ENCODE data around the gene DDX4.
"Not testable (repeated sequence)": the region's sequence is repeated elsewhere in the genome, so short reads cannot be mapped to it uniquely, and the experiment has no call there.

DDX4 gene

DNA sequence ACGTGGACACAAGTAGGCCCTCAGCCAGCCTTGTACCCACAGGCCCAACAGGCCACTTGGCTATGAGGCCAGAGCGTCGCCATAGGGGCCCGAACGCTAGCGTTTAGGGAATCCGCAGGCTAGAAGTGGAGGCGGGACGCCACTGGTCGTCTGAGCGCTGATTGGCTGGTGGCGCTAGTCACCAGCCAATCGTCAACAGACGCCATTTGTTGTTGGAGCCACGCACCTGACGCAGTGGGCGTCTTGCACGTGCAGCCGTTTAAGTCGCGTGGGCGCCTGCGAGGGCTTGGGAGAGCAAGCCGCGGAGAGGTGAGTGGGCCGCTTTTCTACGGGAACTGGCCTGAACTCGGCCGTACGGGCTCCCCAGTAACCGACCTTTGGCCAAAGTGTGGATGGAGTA is at the start of gene DDX4:
TSS of gene DDX4 (plus strand) at position 269 of the 400 bp plus-strand sequence. CDS start 903 bp downstream, outside the sequence.
- no peak for DNase-seq (ENCODE audit: low spot score)

DNA sequence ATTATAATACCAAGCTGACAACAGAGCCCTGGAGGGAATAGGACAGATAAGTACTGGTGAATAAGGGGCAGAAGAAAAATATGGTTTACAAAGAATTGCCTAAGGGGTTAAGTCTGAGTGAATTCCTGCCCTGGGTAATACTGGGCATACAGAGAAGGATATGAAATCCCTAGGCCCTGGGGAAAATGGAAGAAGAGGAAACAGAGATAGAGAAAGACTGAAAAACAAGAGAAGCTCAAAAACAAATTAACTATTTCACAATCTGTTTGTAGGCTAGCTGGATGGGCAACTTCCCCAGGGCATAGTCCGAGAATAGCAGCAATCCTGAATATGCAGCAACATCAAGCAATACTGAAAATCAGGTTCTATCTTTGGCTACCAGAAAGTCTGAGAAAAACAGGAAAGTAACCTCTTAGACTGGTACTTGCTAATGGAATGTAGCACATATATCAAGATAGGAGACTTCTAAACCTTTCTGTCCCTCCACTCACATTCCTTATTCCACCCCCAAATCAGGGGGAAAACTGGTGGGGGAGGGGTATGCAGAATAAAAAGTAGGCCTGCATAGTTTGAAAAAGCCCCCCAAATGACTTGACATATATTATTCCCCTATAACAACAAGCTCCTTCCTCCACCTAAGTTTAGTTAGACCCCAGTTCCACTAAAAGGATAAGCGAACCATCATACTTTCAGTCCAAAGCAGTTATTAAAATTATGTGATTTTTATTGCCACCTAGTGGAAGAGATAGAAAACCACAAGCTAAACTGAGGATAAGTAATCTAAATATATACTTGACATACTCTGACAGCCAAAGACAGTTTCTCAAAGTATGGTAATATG is 46.4 kb upstream of the DDX4 start:
- DNase-seq (ENCODE audit: low spot score) = peak; percentile 58

- no peak for DNase-seq (ENCODE audit: low spot score)
These were observed 45.8 kb upstream of the DDX4 start for GRCh38 chr5:55692106-55692417.

DNA sequence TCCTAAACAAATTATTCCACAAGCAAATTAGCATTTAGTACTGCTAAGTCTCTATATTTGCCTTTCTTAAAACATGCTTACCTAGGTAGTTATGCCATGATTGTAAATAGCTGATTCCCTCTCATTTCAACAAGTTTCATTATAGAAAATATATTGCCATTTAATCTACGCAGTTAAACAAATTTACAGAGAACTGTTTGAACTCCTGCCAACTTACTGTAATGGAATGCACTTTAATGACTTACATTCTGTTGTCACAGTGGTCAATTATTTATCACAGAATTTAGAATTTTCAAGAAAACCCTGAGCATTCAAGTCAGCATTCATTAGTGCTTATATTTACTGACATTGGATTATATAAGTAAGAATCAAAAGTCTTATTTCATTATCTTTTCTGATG is 45.4 kb upstream of the DDX4 start:
- DNase-seq (ENCODE audit: low spot score) = no peak

- DNase-seq (ENCODE audit: low spot score) = no peak
These were observed 43.6 kb upstream of the DDX4 start for GRCh38 chr5:55694152-55694830.

GRCh38 chr5:55696704-55697103 is 41.2 kb upstream of the DDX4 start:
- DNase-seq (ENCODE audit: low spot score) = not testable (repeated sequence)

- DNase-seq (ENCODE audit: low spot score) = no peak
These were observed 38.7 kb upstream of the DDX4 start for GRCh38 chr5:55699041-55699688.

GRCh38 chr5:55700745-55701144 is 37.1 kb upstream of the DDX4 start:
- no peak for DNase-seq (ENCODE audit: low spot score)

DNA sequence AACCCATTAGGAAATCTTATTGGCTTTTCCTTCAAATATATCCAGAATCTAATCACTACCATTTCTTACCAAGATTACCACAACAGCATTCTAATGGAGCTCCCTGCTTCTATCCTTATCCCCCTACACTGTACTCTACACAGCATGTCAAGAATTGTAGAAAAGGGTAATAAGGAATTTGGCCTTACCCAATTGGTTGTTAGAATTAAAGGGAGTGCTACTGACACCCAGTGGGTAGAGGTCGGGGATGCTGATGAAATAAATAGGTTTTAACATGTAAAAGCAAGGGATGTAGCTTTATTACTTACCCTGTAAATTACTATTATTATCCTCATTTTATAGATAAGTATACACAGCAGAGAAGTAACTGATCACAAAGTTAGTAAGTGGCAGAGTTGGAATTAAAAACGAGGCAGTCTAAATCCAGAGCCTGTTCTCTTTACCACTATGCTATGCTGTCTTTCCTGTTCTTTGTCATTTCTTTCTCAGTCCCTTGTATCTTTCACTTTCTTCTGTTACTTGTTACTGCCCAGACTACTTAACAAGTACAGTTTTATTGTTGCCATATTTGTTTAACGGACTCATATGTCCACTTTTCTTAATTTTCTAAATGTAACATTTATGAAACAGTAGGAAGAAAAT is 36.3 kb upstream of the DDX4 start:
- no peak for DNase-seq (ENCODE audit: low spot score)

DNA sequence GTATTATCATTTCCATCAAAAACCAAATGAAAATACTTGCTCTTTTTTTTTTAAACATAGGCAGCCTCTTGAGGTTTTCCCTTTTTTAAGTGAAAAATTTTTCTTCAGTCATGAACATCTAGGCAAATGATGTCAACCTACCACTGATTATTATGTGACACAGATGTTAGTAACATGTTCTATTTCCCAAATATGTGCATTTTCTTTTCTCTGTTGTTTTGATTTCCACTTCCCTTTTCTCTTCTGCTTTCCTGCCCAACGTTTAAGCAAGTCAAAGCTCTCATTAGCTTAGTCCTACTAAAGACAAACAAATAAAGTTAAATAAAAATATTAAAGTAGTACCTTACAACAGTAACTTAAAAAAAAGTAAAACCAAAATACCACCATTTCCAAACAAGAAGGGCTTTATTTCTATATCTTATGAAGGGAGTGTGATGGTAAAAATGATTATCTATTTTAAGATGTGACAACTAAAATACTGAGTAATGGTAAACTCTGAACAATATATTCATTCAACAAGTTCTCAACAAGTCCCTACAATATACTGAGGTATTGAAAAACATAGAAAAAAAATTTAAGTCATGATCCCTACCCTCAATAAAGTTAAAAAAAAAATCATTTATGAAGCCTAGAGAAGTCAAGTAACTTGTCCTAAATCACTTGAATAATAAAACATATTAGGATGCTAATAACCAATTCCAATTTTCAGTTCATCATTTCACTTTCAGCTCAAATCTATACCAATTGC is 35.1 kb upstream of the DDX4 start:
- no peak for DNase-seq (ENCODE audit: low spot score)

DNA sequence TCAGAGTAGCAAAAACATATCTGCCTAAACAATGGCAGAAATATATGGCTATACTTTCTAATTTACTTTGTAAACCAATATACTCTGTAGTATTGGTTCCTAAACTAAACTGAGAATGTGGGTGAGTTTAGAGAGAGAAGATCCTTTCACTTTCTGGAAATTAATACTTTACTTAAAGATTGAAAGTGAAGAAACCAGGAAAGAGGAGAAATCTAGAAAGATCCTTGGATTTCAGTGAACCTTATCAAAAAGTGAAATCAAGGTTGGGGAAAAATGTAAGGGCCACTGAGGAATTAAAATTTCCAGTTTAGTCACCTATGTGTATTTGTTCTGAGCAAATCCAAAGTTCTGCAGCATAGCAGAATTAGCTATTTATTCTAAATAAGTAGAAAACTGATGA is 31.6 kb upstream of the DDX4 start:
- DNase-seq (ENCODE audit: low spot score) = no peak

DNA sequence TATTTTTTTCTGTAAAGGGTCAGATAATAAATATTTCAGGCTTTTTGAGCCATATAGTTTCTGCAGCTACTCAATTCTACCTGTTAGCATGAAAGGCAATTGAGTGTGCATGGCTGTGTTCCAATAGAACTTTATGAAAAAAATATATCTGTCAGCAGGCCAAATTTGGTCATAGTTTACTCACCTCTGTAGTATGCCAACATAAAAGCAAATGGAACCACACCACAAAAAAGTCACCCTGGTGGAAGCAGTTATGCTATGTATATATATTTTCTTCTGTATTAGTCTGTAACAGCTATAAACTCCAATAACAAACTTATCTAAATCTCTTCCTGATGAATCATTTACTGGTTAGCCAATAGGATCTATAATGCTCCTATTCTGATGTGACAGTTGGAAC is 29.1 kb upstream of the DDX4 start:
- DNase-seq (ENCODE audit: low spot score) = peak; percentile 14

- DNase-seq (ENCODE audit: low spot score) = peak; percentile 8
These were observed 26.3 kb upstream of the DDX4 start for GRCh38 chr5:55711507-55712022.

DNA sequence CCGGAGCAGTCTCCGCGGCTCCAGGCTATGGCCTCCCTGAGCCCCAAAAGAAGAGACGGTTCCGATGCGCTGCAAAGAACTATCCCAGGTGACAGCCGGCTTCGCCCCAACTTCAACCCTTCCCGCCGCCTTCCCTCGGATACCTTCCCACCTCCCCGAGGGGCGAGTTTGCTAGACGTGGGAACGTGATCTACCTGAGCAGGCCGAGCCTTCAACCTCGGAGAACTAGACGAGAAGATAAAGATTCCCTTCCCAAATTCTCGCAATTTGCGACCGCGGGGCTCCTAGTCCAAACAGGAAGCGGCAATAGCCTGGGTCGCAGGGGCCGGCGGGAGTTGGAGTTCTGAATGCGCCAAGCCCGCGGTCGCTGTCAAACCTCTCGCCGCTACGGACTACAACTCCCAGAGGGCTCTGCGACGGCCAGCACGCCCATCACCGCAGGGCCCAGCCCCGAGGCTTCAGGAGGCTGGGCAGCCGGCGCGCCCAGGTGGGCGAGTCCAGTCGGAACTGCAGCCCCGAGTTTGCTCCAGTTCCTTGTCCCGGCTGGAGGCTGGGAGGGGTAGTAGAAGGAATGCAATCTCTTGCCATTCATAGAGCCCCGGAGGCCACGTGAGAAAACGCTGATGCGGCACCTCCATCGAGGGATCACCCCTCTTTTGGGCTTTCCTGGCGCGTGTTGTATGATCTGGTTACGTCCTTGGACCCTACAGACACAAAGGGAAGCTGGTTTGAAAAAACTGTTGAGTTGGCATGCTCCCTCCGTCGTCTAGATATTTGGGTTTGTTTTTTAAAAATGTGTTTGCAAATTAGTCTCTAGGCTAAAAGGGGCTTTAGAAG is 25.6 kb upstream of the DDX4 start, which contains the start of gene SLC38A9:
TSS of gene SLC38A9 (minus strand) at position 302 of the 837 bp plus-strand sequence. CDS start 14,366 bp downstream, outside the sequence.
- DNase-seq (ENCODE audit: low spot score) = peak; percentile 96

DNA sequence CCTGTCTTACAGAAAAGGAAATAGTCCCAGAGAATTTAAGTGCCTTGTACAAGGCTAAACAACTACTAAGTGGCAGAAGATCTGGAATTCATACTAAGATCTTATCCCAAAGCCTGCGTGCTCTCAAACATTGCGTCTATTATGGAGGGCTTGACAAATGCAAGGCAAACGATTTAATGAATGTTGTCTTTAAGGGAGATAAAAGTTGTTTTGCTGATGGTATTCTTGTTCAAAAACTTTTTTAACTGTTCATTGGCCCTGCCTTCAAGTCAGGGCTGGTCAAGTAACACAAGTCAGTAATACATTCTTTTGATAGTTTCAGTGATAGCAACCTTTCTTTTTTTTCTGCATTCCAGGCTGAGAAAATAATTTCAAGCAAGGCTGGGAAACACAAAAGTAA is 24.0 kb upstream of the DDX4 start:
- DNase-seq (ENCODE audit: low spot score) = no peak

GRCh38 chr5:55714339-55714738 is 23.5 kb upstream of the DDX4 start:
- DNase-seq (ENCODE audit: low spot score) = no peak

- DNase-seq (ENCODE audit: low spot score) = no peak
These were observed 23.1 kb upstream of the DDX4 start for GRCh38 chr5:55714749-55715148.

DNA sequence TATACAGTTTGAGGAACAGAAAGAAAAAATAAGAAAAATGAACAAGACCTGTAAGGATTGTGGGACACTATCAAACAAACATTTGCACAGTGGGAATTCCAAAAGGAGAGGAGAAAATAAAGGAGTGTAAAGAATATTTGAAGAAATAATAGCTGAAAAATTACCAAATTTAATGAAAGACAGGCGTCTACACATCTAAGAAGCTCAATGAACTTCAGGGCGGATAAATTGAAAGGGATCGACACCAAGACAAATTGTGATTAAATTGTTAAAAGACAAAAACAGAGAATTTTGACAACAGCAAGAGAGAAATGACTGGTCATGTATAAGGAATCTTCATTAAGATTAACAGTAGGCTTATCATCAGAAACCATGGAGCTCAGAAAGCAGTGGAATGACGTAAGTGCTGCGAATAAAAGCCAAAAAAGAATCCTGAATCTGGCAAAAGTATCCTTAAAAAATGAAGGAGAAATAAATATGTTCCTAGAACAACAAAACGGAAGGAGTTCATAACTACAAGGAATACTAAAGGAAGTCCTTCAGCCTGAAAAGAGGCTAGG is 22.3 kb upstream of the DDX4 start:
- no peak for DNase-seq (ENCODE audit: low spot score)

GRCh38 chr5:55719026-55719425 is 18.8 kb upstream of the DDX4 start:
- not testable (repeated sequence) for DNase-seq (ENCODE audit: low spot score)

DNA sequence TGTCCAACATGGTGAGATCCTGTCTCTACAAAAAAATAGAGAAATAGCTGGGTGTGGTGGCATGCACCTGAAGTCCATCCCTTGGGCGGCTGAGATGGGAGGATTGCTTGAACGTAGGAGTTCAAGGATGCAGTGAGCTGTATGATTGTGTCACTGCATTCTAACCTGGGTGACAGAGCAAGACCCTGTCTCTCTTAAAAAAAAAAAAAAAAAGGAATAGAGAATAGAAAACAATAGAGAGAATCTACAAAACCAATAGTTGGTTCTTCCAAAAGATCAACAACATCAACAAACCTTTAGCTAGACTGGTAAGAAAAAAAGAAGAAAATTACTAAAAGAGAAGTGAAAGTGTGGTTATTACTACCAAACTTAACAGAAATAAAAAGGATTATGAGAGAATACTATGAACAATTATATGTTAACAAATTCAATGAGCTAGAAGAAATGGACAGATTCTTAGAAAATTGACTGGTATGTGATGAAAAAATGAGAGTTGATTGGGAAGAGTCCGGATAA is 17.6 kb upstream of the DDX4 start:
- DNase-seq (ENCODE audit: low spot score) = no peak

All from AG08396 (cell line).